T-helper 9 cell (primary cell): ENCODE measurements around the gene MEX3B.
"Not testable (repeated sequence)": the region's sequence is repeated elsewhere in the genome, so short reads cannot be mapped to it uniquely, and the experiment has no call there.

Experiments used
- DNase-seq: peaks from one replicate; pipeline ENCODE4 v3.0.0-alpha.2; 2020

The MEX3B gene

DNA sequence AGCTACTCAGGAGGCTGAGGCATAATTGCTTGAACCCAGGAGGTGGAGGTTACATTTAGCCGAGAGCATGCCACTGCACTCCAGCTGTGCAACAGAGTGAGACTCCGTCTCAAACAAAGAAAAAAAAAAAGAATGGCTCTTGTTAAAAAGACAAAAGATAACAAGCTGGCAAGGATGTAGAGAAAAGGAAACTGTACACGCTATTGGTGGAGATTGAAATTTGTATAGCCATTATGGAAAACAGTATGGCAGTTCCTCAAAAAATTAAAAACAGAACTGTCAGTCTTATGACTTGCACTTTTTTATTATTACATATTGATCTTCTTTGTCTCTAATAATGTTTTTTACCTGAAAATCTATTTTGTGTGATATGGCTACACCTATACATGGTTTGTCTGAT lies 41.9 kb downstream of the MEX3B start:
- DNase-seq = no peak

DNA sequence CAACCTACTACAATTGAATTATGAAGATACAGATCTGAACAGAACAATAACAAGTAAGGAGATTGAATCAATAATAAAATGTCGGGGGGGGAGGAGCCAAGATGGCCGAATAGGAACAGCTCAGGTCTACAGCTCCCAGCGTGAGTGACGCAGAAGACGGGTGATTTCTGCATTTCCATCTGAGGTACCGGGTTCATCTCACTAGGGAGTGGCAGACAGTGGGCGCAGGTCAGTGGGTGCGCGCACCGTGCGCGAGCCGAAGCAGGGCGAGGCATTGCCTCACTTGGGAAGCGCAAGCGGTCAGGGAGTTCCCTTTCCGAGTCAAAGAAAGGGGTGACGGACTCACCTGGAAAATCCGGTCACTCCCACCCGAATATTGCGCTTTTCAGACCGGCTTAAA lies 50.7 kb downstream of the MEX3B start:
- DNase-seq = not testable (repeated sequence)

DNA sequence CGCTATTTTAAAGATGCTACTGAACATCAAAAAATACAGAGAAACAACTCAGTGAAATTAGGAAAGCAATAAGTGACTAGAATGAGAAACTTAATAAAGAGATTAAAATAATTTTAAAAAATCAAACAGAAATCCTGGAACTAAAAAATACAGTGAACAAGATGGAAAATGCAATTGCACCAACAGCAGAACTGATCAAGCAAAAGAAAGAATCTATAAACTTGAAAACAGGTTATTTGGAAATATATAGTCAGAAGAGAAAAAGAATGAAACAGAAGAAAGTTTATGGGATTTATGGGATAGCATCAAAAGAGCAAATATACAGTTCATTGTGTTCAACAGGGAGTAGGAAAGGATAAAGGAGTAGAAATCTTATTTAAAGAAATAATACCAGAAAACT lies 53.3 kb downstream of the MEX3B start:
- DNase-seq = no peak
